Measurements from ENCODE around the gene AASDH.

AASDH gene

GRCh38 chr4:56387023-56388001, at the start of gene AASDH:
Gene AASDH, minus strand, starts transcription at chr4:56387491. Its CDS starts 3,192 bp downstream, at chr4:56384299.
- peak; percentile 83 for DNase-seq

DNA sequence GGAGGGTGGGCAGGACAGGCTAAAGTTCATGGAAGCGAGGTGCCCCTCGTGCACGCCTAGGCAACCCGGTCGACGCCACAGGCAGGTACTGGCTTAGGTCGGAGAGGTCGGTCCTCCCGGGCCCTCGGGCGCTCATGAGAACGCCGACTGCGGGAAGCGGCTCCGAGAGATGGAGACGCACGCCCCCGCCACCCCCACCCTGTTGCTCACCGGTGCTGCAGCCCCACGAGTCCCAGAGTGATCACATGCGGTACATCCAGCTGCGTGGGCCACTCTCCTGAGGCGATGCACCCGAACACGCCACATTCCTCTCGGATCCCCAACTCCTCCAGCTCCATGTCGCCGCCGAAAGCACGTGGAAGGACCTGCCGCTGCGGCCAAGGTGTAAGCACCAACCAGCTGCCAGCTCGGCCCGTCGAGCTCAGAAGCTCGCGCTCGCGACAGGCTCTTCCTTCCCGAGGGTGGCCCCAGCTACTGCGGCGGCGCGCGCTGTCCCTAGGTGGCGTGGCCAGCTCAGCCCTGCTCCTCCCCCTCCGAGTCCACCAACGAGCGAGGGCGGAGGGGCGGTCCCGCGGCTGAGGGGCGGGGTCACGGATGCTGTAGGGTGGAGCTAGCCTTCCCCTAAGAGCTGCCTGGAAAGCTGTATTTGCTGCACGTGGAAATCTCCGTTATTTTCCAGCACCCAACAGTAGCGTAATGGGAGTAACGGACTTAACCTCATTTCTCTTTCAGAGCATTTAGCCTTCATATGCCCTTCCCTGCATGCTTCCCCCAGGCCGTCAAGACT, 48.0 kb upstream of the AASDH start, which contains the start of gene PPAT:
Gene PPAT, minus strand, starts transcription at position 476 of the 787 bp plus-strand sequence. Its CDS starts 138 bp downstream, at position 338.
- DNase-seq: peak; percentile 71

DNA sequence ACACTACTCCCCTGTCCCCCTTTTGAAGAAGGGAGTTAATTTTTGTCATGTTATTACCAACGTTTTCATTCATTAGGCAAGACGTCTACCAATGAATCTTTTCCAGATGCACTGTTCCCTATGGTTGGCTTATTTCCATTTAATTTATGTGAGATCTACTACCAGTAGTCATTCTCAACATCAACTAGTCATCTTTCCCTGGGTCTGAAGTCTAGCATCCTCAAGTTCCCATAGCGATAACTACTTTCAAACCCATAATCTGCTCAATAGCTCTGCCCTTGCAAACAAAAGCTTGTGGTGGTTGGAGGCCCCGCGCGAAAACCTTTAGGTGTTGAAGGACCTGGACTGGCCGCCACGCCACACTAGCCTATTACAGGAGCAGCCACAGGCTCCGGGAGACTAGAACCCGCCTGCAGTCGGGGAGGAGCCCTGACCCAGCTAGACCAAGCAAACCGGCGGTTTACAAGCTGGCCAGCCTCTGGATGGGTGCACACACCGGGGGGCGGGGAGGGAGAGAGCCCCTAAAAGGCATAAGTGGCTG, 47.4 kb upstream of the AASDH start:
- no peak for DNase-seq

DNA sequence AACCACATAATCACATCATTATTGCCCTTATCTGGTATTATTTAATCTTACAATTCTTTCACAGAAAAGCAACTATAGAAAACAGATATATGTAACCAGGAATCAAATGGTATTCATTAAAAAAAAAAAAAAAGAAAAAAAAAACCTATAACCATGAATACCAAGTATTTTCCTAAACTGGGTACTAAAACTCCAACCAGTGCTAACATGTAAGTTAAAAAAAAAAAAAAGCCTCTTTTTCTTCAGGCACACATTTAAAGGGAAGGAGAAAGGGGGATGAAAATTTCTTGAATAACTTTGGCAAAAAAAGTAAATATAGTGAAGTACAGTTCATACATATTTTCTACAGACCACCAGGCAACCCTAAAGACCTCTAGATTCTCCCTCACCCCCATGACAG, 46.0 kb upstream of the AASDH start:
- DNase-seq: no peak

- no peak for DNase-seq
Observed at GRCh38 chr4:56430203-56430602, 42.9 kb upstream of the AASDH start.

DNA sequence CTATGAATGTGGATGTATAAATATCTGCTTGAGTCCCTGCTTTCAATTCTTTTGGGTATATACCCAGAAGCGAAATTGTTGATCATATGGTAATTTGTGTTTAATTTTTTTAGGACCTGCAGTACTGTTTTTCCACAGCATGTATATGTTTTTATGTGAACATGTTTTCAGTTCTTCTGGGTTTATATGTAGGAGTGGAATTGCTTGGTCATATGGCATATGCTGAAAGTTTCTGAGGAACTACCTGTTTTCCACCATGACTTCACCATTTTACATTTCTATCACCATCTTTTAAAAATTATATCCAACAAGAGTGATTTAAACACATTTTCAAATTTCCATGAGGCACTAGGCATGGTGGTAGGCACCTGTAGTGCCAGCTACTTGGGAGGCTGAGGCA, 39.9 kb upstream of the AASDH start:
- DNase-seq: no peak

DNA sequence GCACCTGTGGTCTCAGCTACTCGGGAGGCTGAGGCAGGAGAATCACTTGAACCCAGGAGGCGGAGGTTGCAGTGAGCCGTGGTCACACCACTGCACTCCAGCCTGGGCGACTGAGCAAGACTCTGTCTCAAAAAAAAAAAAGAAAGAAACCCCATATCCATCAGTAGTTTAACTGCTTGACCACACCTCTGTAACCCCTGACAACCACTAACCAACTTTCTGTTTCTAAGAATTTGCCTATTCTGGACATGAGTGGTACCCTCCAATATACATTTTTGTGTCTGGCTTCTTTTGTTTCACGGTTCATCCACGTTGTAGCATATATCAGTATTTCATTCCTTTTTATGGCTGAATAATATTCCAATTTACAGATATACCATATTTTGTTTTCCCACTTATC, 39.0 kb upstream of the AASDH start:
- no peak for DNase-seq

DNA sequence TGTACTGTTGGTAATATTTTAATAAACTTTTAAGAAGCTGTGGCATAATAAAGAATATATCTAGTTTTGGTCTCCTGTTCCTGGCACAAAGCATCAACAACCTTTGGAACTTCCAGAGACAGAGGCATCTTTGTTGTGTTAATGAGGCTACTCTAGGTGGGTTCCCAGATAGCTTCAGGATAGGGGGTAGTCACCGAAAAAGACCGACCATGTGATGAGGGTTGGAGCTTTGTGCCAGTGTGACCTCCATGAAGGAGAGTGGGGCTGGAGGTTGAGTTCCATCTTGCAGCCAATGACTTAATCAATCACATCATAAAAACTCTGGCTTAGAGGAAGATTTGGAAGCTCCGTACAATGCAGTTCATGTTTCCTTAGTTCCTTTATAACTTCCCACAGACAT, 38.2 kb upstream of the AASDH start:
- DNase-seq: no peak

DNA sequence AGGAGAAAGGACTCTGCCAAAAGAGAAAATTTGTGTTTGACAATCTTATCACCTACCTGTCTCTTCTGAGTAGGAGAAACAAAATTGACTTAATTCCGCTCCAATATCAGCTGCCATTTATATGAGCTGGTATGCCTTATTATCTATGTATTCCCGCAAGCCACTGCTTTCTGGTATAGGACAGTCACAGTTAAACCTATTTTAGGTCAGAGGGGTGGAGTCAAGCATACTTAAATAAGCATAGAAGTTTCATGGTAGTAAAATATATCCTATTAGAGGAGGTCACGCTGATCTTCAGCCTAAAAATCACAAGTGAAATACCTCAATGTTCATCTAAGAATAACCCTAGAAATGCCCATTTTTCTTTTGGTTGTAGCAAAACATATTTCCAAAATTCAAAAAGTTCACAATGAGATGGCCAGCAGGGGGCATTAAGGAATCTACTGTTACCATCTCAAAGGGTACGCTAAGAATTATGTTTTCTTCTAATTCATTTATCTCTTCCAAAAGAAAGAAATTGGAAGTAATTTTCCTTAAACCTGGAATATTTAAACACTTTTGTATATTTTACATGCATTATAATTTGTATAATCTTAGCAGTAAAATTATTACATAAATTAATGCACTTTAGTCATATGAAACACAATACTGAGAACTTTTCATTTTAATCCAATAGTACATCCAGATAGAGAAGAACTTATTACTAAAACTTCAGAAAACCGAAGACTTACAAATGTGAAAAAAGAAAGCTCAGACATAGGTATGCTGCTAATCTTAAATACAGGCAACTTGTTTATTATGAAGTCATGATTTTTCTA, 37.6 kb upstream of the AASDH start:
- no peak for DNase-seq

GRCh38 chr4:56424176-56424575, 36.9 kb upstream of the AASDH start:
- DNase-seq: no peak

- DNase-seq: no peak
Observed at GRCh38 chr4:56417396-56417795, 30.1 kb upstream of the AASDH start.

- no peak for DNase-seq
Observed at GRCh38 chr4:56416349-56416748, 29.1 kb upstream of the AASDH start.

DNA sequence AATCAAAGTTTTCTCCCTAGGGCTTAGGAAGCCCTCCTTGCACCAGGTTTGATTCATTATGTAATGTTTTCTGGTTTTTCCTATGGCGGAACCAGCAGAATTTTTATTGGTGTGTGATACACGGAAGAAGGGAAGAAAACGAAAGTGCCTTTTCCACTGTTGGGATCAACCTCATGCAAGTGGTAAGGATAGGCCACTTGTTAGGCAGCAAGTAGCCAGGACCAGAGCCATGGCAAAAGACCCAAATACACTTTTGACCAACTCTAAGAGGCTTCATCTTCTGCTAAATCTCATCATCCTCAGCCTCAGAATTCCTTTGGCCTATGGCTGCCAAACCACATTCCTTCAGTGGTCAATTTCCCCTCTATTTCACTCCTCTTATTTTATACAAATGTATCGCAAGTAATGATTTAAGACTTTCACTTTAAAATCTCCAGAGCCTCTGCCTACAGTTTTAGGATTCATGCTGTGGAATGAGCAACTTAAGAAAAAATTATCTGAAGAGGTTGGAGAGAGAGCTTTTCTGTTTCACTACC, 26.9 kb upstream of the AASDH start:
- no peak for DNase-seq

- DNase-seq: no peak
Observed at GRCh38 chr4:56410247-56411062, 23.2 kb upstream of the AASDH start.

DNA sequence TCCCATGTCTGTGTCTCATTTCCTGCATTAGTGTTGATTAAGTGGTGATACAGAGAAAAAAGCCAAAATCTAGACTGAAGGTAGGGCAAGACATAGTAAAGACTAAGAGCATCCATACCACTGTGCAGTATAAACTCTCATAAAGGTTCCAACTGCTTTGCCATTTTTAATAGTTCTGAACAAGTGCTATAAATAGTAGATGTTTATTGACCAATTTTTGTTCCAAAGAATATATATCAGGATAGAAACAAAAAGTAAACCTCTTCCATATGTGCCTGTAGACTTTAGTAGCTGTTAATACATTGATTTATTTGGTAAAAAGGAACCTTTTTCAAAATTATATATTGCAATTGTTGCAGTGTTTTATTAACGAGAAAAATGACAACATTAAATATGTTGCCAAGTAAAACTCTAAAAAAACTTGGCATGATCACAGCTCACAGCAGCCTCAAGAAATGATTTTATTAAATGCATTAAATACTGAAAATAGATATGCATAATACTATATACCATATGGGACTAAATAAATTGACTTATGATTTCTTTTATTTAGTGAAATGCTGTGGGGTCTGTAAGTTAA, 22.3 kb upstream of the AASDH start:
- no peak for DNase-seq

GRCh38 chr4:56408978-56409377, 21.7 kb upstream of the AASDH start:
- no peak for DNase-seq

GRCh38 chr4:56406151-56406550, 18.9 kb upstream of the AASDH start:
- DNase-seq: no peak

DNA sequence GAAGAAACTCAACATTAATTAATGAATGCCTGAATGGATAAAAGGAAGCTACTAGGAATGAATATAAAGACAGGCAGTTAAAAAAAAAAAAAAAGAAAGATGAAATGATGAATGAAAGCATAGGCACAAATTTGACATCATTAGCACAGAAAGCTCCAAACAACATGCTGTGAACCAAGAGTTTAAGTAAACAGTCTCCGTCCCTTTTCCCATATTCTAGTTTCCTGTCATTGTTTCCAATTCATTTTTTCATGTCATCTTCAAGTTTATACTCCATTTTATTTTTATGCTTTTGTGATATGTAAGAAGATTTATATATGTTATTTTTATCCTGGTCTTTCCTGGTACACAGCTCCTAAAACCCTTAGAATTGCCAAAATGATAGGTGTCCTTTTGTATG, 17.7 kb upstream of the AASDH start:
- no peak for DNase-seq

DNA sequence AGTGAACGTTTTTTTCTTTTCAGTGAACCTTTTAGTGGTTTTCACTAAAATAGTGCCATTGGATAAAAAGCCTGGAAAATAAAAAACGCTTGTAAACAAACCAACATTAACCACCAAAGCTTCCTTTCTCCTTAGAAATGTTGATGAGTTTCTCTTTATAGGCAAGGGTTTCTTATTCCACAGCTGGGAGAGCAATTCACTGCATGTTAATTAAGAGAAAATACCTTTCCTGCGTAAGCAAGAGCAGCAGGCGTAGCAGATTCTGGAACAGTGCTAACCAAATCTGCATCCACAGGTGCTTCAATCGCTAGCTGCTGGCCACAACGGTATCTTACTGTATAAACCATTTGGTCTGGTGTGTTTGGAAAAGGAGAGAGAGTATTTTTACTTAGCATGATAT, 13.3 kb upstream of the AASDH start:
- no peak for DNase-seq

DNA sequence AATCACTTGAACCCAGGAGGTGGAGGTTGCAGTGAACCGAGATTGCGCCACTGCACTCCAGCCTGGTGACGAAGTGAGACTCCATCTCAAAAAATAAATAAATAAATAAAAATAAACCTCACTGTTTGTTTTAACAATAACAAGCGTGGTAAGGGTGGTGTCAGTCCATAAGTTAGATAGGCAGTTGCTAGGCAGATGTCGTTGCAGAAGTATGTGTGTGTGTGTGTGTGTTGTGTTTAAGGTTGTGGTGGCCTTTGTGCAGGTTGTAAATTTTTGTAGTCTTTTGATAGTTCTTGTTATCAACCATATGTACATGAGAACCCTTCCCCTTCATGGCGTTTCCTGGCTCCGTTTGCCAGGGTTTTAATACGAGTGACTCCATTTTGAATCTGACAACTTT, 4.0 kb upstream of the AASDH start:
- DNase-seq: no peak

GRCh38 chr4:56389558-56389957, 2.3 kb upstream of the AASDH start:
- DNase-seq: no peak
